COR-L47 (cell line): ENCODE measurements around the gene GOLGA1.

Experiments
- DNase-seq: peaks from one replicate; lab custom pipeline; 2025; lab: John Stamatoyannopoulos, UW

The GOLGA1 gene

DNA sequence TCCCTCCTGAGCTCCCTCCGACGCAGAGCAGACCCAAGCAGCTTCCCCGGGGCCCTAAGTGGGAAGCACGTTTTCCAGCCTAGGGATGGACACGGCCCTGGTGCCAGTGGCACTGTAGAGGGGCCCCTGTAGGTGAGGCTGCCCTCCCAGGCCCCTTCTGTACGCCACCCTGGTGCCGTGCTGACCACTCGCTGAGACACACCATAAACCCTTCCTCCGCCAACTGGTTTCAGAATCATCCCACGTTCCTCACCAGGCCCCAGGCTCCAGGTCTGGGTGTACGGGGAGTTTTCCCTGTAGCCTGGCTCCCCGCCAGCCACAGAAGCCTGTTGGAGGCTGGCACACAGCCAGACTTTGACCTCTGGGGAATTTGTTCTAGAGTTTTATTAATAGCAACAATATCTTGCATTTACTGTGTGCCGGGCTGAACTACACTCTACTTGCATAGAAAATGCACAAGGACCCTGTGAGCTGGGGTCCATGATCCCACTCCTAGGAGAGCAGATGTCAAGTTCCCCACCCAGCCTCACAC is 105.8 kb downstream of the GOLGA1 start:
- peak; percentile 88 for DNase-seq

DNA sequence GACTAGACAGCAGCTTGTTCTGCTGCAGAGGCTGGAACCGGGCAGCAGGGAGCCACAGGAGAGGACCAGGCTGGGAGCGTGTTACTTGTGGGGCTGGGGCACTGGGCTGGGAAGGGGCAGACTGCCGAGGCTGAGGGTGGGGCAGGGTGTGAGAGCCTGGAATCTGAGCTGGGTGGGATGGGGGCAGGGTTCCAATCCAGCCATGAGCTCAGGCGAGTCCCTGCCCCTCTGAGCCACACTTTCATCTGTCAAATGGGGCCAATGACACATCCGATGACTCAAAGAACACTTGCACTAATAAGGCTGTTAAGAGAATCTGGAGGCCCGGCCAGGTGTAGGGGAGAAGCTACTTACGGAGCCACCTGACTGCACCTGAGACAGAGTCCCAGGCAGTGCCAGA is 106.3 kb downstream of the GOLGA1 start:
- DNase-seq, result no peak

DNA sequence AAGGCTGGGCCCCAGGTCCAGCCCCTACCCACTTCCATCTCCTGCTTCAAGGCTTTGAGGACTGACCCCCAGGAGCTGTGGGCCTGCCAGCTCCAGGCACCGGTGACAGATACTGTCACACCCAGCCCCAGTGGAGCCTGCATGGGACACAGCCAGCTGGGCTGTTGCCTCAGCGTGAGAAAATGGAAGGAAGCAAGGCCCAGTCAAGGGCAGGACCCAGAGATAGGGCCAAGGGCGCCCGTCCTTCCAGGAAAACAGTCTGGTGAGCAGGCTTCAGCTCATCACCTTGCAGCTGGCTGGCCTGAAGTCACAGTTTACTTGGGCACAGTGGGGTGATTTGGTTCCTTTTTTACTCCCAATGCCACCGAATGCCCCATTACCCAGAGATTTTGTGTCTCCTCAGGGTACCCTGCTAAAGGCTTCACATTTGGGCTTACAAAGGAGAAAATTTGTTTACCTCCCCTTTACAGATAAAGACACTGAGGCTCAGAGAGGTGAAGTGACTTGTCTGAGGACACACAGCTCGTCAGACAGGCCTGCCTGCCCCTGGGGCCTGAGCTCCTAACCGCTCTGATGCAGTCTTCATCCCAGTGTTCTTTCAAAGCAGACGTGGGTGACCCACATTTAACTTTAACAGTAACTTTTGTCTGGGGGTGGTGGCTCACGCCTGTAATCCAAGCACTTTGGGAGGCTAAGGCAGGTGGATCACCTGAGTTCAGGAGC is 109.1 kb downstream of the GOLGA1 start:
- no peak for DNase-seq

DNA sequence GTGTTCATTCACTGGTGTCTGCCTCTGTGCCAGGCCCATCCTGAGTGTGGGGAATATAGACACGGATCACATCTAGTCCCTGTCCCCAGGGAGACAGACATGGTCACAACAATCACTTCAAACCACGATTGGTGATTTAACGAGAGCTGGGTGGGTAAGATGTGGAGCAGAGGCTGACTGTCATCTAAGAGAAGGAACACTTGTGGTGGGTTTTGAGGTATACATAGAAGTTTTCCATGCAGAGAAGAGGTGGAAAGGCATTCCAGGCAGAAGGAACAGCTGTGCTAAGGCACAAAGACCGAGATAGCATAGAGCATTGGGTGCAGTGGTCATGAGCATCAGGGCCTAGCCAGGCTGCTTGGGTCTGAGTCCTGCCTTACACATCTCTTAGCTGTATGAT is 110.3 kb downstream of the GOLGA1 start:
- no peak for DNase-seq

DNA sequence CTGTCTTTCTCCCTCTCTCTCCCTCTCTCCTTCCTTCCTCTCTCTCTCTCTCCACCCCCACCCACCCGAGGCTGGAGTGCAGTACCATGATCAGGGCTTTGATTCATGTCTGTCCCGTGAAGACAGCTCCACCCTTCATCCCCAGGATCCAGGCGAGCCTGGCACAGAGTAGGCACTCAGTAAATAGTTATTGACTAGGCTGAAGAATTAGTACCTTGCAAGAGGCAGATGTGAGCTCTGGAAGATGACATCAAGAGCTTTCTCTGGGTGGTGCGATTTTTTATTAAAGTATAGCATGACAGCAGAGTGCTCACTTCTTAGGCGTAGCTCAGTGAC is 111.6 kb downstream of the GOLGA1 start:
- no peak for DNase-seq

DNA sequence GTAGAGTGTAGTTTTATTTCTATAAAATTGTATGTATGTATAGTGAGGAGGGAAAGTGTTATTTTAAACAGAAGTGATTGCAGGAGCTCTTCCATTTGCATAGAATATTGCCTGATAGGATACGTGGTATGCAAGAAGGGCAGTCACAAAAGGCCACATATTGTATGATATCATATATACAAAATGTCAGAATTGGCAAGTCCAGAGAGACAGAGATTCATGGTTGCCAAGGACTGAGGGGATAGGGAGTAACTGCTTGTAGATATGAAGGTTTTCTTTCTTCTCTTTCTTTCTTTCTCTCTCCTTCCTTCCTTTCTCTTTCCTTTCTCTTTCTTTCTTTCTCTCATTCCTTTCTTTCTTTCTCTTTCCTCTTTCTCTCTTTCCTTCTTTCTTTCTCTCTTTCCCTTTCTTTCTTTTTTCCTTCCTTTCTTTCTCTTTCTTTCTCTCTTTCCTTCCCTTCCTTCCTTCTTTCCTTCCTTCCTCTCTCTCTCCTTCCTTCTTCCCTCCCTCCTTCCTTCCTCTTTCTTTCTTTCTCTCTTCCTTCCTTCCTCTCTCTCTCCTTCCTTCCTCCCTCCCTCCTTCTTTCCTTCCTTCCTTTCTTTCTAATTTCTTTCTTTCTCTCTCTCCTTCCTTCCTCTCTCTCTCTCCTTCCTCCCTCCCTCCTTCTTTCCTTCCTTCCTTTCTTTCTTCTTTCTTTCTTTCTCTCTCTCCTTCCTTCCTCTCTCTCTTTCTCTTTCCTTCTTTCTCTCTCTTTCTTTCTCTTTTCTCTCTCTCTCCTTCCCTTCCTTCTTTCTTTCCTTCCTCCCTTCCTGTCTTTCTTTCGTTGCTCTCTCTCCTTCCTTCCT is 112.2 kb downstream of the GOLGA1 start:
- no peak for DNase-seq
